B cell (primary cell): ENCODE data around the gene AGTRAP.

Experiments
- EZH2 ChIP-seq: IDR thresholded peaks from 2 replicates; pipeline ENCODE4 v1.6.1; 2012; ENCODE audit warnings: borderline replicate concordance, low read depth, mild to moderate bottlenecking, moderate library complexity, low read length; ENCODE audit not compliant: insufficient read depth, poor library complexity, severe bottlenecking
- TF ChIP-seq, protein P1 (sequence below): fragments of 200-600 bp; IDR thresholded peaks from one replicate; pipeline ENCODE4 v1.8.0; 2022; ENCODE audit warnings: antibody characterized with exemption, mild to moderate bottlenecking

DNA sequence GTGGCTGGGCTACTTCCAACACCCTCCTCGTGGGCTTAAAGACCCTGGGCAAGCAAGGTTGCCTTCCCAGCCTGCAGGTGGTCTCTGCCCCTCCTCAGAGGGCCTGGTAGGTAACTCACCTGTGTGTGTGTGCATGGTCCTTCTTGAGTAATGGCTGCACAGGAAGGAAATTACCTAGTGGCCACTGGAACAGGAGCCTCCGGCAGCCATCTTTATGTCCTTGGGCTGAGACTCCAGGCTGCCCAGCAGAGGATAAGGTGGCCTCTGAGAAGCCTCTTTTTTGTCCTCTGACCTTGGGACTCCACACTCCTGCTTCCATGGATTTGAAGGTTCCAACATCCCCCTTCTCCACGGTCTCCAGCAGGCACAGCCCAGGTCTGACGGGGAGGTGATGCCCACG, 24.4 kb upstream of the AGTRAP start:
- TF ChIP-seq, protein P1, sequence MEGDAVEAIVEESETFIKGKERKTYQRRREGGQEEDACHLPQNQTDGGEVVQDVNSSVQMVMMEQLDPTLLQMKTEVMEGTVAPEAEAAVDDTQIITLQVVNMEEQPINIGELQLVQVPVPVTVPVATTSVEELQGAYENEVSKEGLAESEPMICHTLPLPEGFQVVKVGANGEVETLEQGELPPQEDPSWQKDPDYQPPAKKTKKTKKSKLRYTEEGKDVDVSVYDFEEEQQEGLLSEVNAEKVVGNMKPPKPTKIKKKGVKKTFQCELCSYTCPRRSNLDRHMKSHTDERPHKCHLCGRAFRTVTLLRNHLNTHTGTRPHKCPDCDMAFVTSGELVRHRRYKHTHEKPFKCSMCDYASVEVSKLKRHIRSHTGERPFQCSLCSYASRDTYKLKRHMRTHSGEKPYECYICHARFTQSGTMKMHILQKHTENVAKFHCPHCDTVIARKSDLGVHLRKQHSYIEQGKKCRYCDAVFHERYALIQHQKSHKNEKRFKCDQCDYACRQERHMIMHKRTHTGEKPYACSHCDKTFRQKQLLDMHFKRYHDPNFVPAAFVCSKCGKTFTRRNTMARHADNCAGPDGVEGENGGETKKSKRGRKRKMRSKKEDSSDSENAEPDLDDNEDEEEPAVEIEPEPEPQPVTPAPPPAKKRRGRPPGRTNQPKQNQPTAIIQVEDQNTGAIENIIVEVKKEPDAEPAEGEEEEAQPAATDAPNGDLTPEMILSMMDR: no peak
- no peak for TF ChIP-seq EZH2
